GM21526 (cell line): ENCODE results near the gene MCEE.
A peak's percentile ranks its signal among the peaks of the same experiment; 100 is the strongest.
"Not testable (repeated sequence)": the region's sequence is repeated elsewhere in the genome, so short reads cannot be mapped to it uniquely, and the experiment has no call there.

Source experiments
- ATAC-seq: cut with Tn5 transposase; IDR thresholded peaks from one replicate; pipeline ENCODE4 v1.9.1; 2021; ENCODE audit warnings: moderate library complexity; ENCODE audit not compliant: unreplicated experiment, low FRiP score

Gene MCEE

GRCh38 chr2:71130152-71130904, at the start of gene MCEE, which contains the start of gene MPHOSPH10:
Gene MCEE (minus strand): TSS chr2:71130229. CDS start chr2:71130219, 10 bp downstream.
Gene MPHOSPH10 (plus strand): TSS chr2:71130634. CDS start chr2:71130666, 32 bp downstream.
- peak; percentile 92 for ATAC-seq

GRCh38 chr2:71178836-71179235, 48.8 kb upstream of the MCEE start:
- not testable (repeated sequence) for ATAC-seq

GRCh38 chr2:71174207-71174606, 44.2 kb upstream of the MCEE start:
- no peak for ATAC-seq

GRCh38 chr2:71173096-71173495, 43.1 kb upstream of the MCEE start:
- ATAC-seq = no peak

GRCh38 chr2:71166812-71167211, 36.8 kb upstream of the MCEE start:
- no peak for ATAC-seq

GRCh38 chr2:71157124-71157793, 27.2 kb upstream of the MCEE start:
- ATAC-seq = no peak

GRCh38 chr2:71156573-71156972, 26.5 kb upstream of the MCEE start:
- ATAC-seq = no peak

GRCh38 chr2:71155846-71156245, 25.8 kb upstream of the MCEE start:
- no peak for ATAC-seq

GRCh38 chr2:71154798-71155197, 24.8 kb upstream of the MCEE start:
- ATAC-seq = no peak

- no peak for ATAC-seq
Observed at GRCh38 chr2:71154279-71154678, 24.2 kb upstream of the MCEE start.

GRCh38 chr2:71153585-71154224, 23.7 kb upstream of the MCEE start:
- ATAC-seq = no peak

GRCh38 chr2:71151620-71152019, 21.6 kb upstream of the MCEE start:
- no peak for ATAC-seq

- no peak for ATAC-seq
Observed at GRCh38 chr2:71150082-71150816, 20.2 kb upstream of the MCEE start.

GRCh38 chr2:71148506-71149063, 18.6 kb upstream of the MCEE start:
- ATAC-seq = no peak

- no peak for ATAC-seq
Observed at GRCh38 chr2:71143782-71144181, 13.8 kb upstream of the MCEE start.

GRCh38 chr2:71136174-71136573, 6.1 kb upstream of the MCEE start:
- ATAC-seq = no peak

GRCh38 chr2:71133603-71134002, 3.6 kb upstream of the MCEE start:
- no peak for ATAC-seq

GRCh38 chr2:71131387-71132166, 1.5 kb upstream of the MCEE start:
- not testable (repeated sequence) for ATAC-seq

- ATAC-seq = no peak
Observed at GRCh38 chr2:71130905-71131244, 846 bp upstream of the MCEE start.

GRCh38 chr2:71129902-71130151, 202 bp downstream of the MCEE start:
- peak; percentile 47 for ATAC-seq
